Trophoblast cell (in vitro differentiated cells and primary cell): Measurements from ENCODE around the gene PSMB9.

Source experiments
- DNase-seq, 2 donors: peaks; one replicate each; pipeline ENCODE4 v3.0.0-alpha.2; 2016
- H2AFZ ChIP-seq: 2 replicates; pipeline ENCODE4 v1.6.1; 2013; ENCODE audit warnings: low read length, moderate library complexity, mild to moderate bottlenecking; ENCODE audit not compliant: insufficient read depth, poor library complexity
- H2AK5ac ChIP-seq: 2 replicates; pipeline ENCODE4 v1.6.1; 2013; ENCODE audit warnings: mild to moderate bottlenecking, low read length
- H2BK120ac ChIP-seq: 2 replicates; pipeline ENCODE4 v1.6.1; 2013; ENCODE audit warnings: low read length, mild to moderate bottlenecking, moderate library complexity; ENCODE audit not compliant: insufficient read depth, poor library complexity
- H2BK12ac ChIP-seq: 2 replicates; pipeline ENCODE4 v1.6.1; 2013; ENCODE audit warnings: mild to moderate bottlenecking, low read length, moderate library complexity
- H2BK5ac ChIP-seq: 2 replicates; pipeline ENCODE4 v1.6.1; 2013; ENCODE audit warnings: low read length, low read depth, moderate library complexity, mild to moderate bottlenecking; ENCODE audit not compliant: poor library complexity
- H3K14ac ChIP-seq: 2 replicates; pipeline ENCODE4 v1.6.1; 2013; ENCODE audit warnings: mild to moderate bottlenecking, low read length
- H3K18ac ChIP-seq: 2 replicates; pipeline ENCODE4 v1.6.1; 2013; ENCODE audit warnings: mild to moderate bottlenecking, low read length
- H3K23ac ChIP-seq: 2 replicates; pipeline ENCODE4 v1.6.1; 2013; ENCODE audit warnings: low read length
- H3K27ac ChIP-seq: 2 replicates; pipeline ENCODE4 v1.5.1; 2013; ENCODE audit warnings: low read depth, mild to moderate bottlenecking, inconsistent platforms, low read length, moderate library complexity
- H3K27me3 ChIP-seq: 2 replicates; pipeline ENCODE4 v1.6.1; 2013; ENCODE audit warnings: inconsistent platforms, mild to moderate bottlenecking, low read length, moderate library complexity; ENCODE audit not compliant: insufficient read depth
- H3K36me3 ChIP-seq, 2 experiments: 1 replicate in 1 of 2; 2 replicates in 1 of 2; pipeline ENCODE4 v1.6.1; 2013; ENCODE audit warnings: low read length in 2 of 2, mild to moderate bottlenecking in 2 of 2, moderate library complexity in 1 of 2; ENCODE audit not compliant: insufficient read depth in 2 of 2, control insufficient read depth in 1 of 2
- H3K4ac ChIP-seq: 2 replicates; pipeline ENCODE4 v1.6.1; 2013; ENCODE audit warnings: low read depth, mild to moderate bottlenecking, low read length, moderate library complexity
- H3K4me1 ChIP-seq, 2 experiments: 1 replicate in 1 of 2; 2 replicates in 1 of 2; pipeline ENCODE4 v1.6.1; 2013; ENCODE audit warnings: low read length in 2 of 2, mild to moderate bottlenecking in 2 of 2, moderate library complexity in 1 of 2; ENCODE audit not compliant: insufficient read depth in 2 of 2, control insufficient read depth in 1 of 2
- H3K4me2 ChIP-seq: 2 replicates; pipeline ENCODE4 v1.6.1; 2013; ENCODE audit warnings: inconsistent platforms, mild to moderate bottlenecking, low read length, moderate library complexity
- H3K4me3 ChIP-seq: 2 replicates; pipeline ENCODE4 v1.5.1; 2013; ENCODE audit warnings: mild to moderate bottlenecking, low read depth, low read length, inconsistent platforms
- H3K79me1 ChIP-seq: one replicate; pipeline ENCODE4 v1.6.1; 2013; ENCODE audit warnings: low read length
- H3K79me2 ChIP-seq: 2 replicates; pipeline ENCODE4 v1.6.1; 2013; ENCODE audit warnings: low read length, mild to moderate bottlenecking; ENCODE audit not compliant: control insufficient read depth, insufficient read depth, poor library complexity
- H3K9ac ChIP-seq: 2 replicates; pipeline ENCODE4 v1.6.1; 2013; ENCODE audit warnings: mild to moderate bottlenecking, low read length
- H3K9me3 ChIP-seq: 2 replicates; pipeline ENCODE4 v1.6.1; 2013; ENCODE audit warnings: low read depth, mild to moderate bottlenecking, control low read depth, inconsistent platforms, low read length; ENCODE audit not compliant: insufficient read depth
- H4K12ac ChIP-seq: 2 replicates; pipeline ENCODE4 v1.6.1; 2013; ENCODE audit warnings: low read depth, mild to moderate bottlenecking, low read length, moderate library complexity
- H4K8ac ChIP-seq: 2 replicates; pipeline ENCODE4 v1.6.1; 2013; ENCODE audit warnings: low read depth, mild to moderate bottlenecking, low read length, moderate library complexity
- H4K91ac ChIP-seq: one replicate; pipeline ENCODE4 v1.6.1; 2013; ENCODE audit warnings: low read depth, mild to moderate bottlenecking, low read length, moderate library complexity
- WGBS: extraction: QIAGEN DNeasy Blood & Tissue Kit; methylation state at CpG from one replicate; pipeline ENCODE4 v1.1.7; 2013; ENCODE audit warnings: missing lambda C conversion rate; ENCODE audit not compliant: insufficient read length, insufficient coverage; ENCODE audit errors: extremely low coverage; 5-methylcytosine and 5-hydroxymethylcytosine counted together

PSMB9 gene

DNA sequence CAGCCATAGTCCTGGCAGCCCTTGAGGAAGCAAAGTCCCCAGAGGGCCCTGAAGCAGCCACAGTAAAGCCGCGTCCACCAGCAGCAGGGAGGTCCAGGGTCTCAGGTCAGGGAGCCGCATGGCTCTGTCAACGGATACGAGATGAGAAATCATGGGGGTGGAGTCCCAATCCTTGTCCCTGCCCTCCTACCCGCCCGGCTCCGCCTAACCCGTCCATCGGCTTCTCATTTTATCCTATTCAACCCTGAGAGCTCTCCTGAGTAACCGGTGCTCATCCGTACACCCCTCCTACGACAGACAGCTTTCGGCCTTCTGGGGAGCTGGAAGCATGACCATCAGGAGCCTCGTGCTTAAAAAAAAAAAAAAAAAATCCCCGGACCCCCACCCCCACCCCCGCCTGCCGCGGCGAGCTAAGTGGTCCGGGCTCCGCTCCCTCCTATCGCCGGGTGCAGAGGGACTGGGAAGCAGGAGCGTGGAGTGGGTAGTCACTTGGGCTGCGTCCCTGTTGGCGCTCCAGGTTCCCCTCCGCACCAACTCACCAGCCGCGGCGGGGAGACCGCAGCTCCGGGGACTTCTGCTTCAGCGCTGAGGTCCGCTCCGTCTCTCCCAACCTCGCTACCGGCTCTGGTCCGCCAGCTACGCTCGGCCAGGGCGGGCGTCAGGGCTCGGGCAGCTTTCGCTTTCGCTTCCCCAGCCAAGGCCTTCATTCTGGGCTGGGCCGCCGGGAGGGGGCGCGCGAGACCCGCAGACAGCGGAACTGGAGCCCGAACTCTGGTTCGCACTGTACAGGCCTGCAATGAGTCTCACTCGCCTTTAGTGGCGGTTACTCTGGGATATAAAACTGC lies 15.7 kb upstream of the PSMB9 start, which contains the start of gene TAP2:
Gene TAP2 (minus strand): TSS at position 626 of the 845 bp plus-strand sequence. CDS start 506 bp downstream, at position 120.
- WGBS: no CpG with 5 or more reads among the region's 57 CpGs
- Histone ChIP-seq H2AFZ (peak within 1 kb of the TSS; percentile 80), H3K4me1 (peaks cover 5 to 6% of the 10 kb centered on the region in 2 experiments), H4K91ac (no peak within 1 kb of the TSS), H3K14ac (no peak within 1 kb of the TSS), H3K79me2 (no peaks in the 10 kb centered on the region), H2AK5ac (no peak within 1 kb of the TSS), H3K27me3 (peaks cover 15% of the 10 kb centered on the region), H3K9ac (peak within 1 kb of the TSS; percentile 57), H3K27ac (no peak within 1 kb of the TSS), H3K4me3 (peak within 1 kb of the TSS; percentile 76), H3K23ac (no peak within 1 kb of the TSS), H3K79me1 (no peaks in the 10 kb centered on the region), H3K4ac (no peak within 1 kb of the TSS), H2BK12ac (no peak within 1 kb of the TSS), H2BK120ac (no peak within 1 kb of the TSS), H2BK5ac (no peak within 1 kb of the TSS), H3K36me3 (peaks cover 0 to 2% of the 10 kb centered on the region in 2 experiments), H3K9me3 (peaks cover 1% of the 10 kb centered on the region), H3K18ac (peak within 1 kb of the TSS; percentile 28), H4K8ac (peak within 1 kb of the TSS; percentile 30), H3K4me2 (peak within 1 kb of the TSS; percentile 71), H4K12ac (peak within 1 kb of the TSS; percentile 14)
- DNase-seq: peak; percentile 94 to 98

DNA sequence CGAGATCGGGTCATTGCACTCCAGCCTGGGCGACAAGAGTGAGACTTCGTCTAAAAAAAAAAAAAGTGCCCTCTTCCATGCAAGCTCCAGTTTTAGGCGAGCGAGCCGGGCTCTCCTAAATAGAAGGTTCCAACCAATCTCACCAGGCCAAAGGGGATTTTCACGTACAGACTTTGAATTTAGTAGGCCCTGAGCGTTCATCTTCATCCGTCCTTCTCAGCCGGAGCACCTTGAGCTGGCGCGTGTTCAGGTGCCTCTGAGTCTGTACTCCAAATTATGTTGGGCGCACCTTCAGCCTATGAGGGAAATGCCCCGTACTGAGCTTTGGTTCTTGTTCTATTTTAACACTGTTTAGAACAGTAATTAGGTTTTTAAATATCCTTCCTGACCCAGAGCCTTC lies 14.6 kb upstream of the PSMB9 start:
- Histone ChIP-seq H3K14ac (no peak overlapping the region), H3K4ac (no peak overlapping the region), H2BK5ac (no peak overlapping the region), H3K4me1 (peaks cover 8 to 10% of the 10 kb centered on the region in 2 experiments), H3K4me2 (no peak overlapping the region), H3K23ac (no peak overlapping the region), H4K12ac (no peak overlapping the region), H2AK5ac (no peak overlapping the region), H3K18ac (no peak overlapping the region), H3K27ac (no peak overlapping the region), H2BK120ac (no peak overlapping the region), H3K27me3 (peaks cover 25% of the 10 kb centered on the region), H3K79me1 (no peaks in the 10 kb centered on the region), H3K4me3 (no peak overlapping the region), H3K36me3 (peaks cover 0 to 2% of the 10 kb centered on the region in 2 experiments), H3K9me3 (peaks cover 1% of the 10 kb centered on the region), H4K8ac (no peak overlapping the region), H3K9ac (no peak overlapping the region), H3K79me2 (no peaks in the 10 kb centered on the region), H2BK12ac (no peak overlapping the region), H2AFZ (no peak overlapping the region), H4K91ac (no peak overlapping the region)
- no peak for DNase-seq
- WGBS: no CpG with 5 or more reads among the region's 15 CpGs

DNA sequence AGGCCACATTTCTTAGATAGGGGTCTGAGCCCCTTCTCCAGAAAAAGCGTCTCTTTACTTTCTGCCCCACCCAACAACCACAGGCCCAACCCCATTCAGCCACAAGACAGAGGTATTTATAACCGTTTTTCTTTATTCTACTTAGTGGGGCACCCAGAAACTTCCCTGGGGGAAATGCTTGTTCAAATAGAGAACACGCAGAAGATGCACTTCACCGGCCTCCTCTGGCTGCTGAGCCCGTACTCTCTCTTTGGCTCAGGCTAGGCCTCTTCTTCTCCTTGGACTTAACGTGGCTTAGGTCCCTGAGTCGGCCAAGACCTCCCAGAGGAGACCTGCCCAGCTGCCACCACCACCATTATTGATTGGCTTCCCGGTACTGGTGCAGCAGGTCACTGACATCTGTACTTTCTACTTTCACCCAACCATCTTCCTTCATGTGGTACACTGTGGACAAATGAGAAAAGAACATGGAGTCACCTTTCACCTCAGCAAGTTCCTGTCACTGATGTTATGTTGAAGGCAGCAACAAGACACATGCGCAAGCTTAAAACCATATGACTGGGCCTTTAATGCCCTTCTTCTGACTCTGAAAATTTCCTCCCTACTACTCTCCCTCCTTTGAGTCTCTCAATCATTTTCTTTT lies 13.3 kb upstream of the PSMB9 start:
- H3K36me3 ChIP-seq: no peaks in the 10 kb centered on the region
- H4K12ac ChIP-seq: no peak overlapping the region
- no peak overlapping the region for H2BK5ac ChIP-seq
- H3K4me2 ChIP-seq: no peak overlapping the region
- H3K79me1 ChIP-seq: no peaks in the 10 kb centered on the region
- H3K14ac ChIP-seq: no peak overlapping the region
- no peak overlapping the region for H4K8ac ChIP-seq
- H3K79me2 ChIP-seq: no peaks in the 10 kb centered on the region
- H3K18ac ChIP-seq: no peak overlapping the region
- H3K4me3 ChIP-seq: no peak overlapping the region
- H4K91ac ChIP-seq: no peak overlapping the region
- no peak overlapping the region for H3K9ac ChIP-seq
- H2BK120ac ChIP-seq: no peak overlapping the region
- H3K9me3 ChIP-seq: peaks cover 5% of the 10 kb centered on the region
- H2BK12ac ChIP-seq: no peak overlapping the region
- WGBS: no CpG with 5 or more reads among the region's 9 CpGs
- H3K4me1 ChIP-seq: peaks cover 8 to 13% of the 10 kb centered on the region in 2 experiments
- DNase-seq: no peak
- H2AK5ac ChIP-seq: no peak overlapping the region
- peaks cover 26% of the 10 kb centered on the region for H3K27me3 ChIP-seq
- H3K23ac ChIP-seq: no peak overlapping the region
- no peak overlapping the region for H3K27ac ChIP-seq
- no peak overlapping the region for H2AFZ ChIP-seq
- no peak overlapping the region for H3K4ac ChIP-seq

DNA sequence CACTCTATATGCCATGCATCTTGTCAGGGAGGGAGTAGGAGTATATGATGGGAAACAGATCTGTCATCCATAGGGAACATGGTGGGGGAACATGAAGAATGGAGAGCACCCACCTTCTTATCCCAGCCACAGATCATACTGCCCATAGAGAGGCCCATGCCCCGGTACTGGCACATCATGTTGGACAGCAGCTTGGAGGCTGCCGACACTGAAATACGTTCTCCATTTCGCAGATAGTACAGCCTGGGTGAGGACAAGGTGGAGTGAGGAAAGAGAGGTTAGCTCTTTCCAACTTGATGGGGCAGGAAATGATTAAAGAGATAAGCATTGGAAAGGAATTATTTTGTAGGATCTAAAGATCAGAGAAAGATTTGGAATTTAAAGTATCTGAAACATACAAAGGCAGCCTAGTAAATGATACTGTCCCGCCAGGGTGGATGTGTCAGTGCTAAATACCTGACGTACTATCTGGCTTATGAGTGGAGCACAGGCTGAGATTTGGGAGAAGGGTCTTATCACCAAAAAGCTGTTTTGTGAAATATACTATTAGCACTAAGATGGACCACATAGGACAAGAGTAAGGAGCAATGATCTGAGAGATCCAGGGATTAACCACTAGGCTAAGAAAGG lies 11.9 kb upstream of the PSMB9 start:
- no peak overlapping the region for H3K9ac ChIP-seq
- no peak overlapping the region for H2BK5ac ChIP-seq
- H3K27me3 ChIP-seq: peaks cover 26% of the 10 kb centered on the region
- H2AFZ ChIP-seq: no peak overlapping the region
- no peak overlapping the region for H3K4me3 ChIP-seq
- no peak overlapping the region for H3K4me2 ChIP-seq
- H2BK12ac ChIP-seq: no peak overlapping the region
- H4K12ac ChIP-seq: no peak overlapping the region
- no peak overlapping the region for H3K23ac ChIP-seq
- H4K91ac ChIP-seq: no peak overlapping the region
- no peaks in the 10 kb centered on the region for H3K79me1 ChIP-seq
- no peak overlapping the region for H3K18ac ChIP-seq
- peaks cover 8 to 13% of the 10 kb centered on the region in 2 experiments for H3K4me1 ChIP-seq
- H3K9me3 ChIP-seq: peaks cover 5% of the 10 kb centered on the region
- no peak overlapping the region for H2BK120ac ChIP-seq
- H3K79me2 ChIP-seq: no peaks in the 10 kb centered on the region
- H3K36me3 ChIP-seq: no peaks in the 10 kb centered on the region
- no peak overlapping the region for H2AK5ac ChIP-seq
- peak; percentile 68 to 86 for DNase-seq
- no peak overlapping the region for H3K27ac ChIP-seq
- H4K8ac ChIP-seq: no peak overlapping the region
- no peak overlapping the region for H3K4ac ChIP-seq
- WGBS: no CpG with 5 or more reads among the region's 6 CpGs
- H3K14ac ChIP-seq: no peak overlapping the region
